K562 (cell line): ENCODE measurements around the gene TLDC2. TPM values are rescaled to one million over a fixed set of nuclear protein-coding genes. Genes with fewer than 3 reads are reported as not detected.

Source experiments
- ATAC-seq: fragments of 200-7000 bp; cut with Tn5 transposase; 3 replicates; pipeline ENCODE4 v1.9.1; 2020; ENCODE audit warnings: moderate library complexity
- BruUV-seq: library from RNA; stranded (reverse); fragments of 400-500 nt; replicated peaks from 2 replicates; lab custom pipeline; 2021; lab: Mats Ljungman, UMichigan
- CTCF ChIA-PET: fragments of 300-600 bp; formaldehyde crosslinking; extraction: SDS; loops from one replicate; lab custom pipeline; 2021; ENCODE audit warnings: low intra/inter-chr PET ratio; lab: Yijun Ruan, JAX
- POLR2A ChIA-PET: fragments of 300-600, 350-650 bp; sonication (Branson Sonifier 250); formaldehyde crosslinking; extraction: SDS; loops from one replicate; lab custom pipeline; 2021; ENCODE audit warnings: antibody characterized with exemption, inconsistent platforms; lab: Yijun Ruan, JAX
- DNase-seq, 4 experiments: peaks; one replicate each; pipeline versions ENCODE4 v3.0.0 to v3.0.0-alpha.2; 2011 to 2018; ENCODE audit warnings: low spot score in 3 of 4, mixed read lengths in 3 of 4; ENCODE audit errors: extremely low read depth in 1 of 4
- FAIRE-seq: peaks from 2 replicates; lab custom pipeline; 2011; peaks lifted over from hg19 to GRCh38; lab: Jason Lieb, UNC
- H2AFZ ChIP-seq: 2 replicates; pipeline ENCODE4 v1.6.0; 2011; ENCODE audit warnings: low read depth, low read length, control low read depth, inconsistent platforms
- H3K27ac ChIP-seq: fragments of 200-600 bp; 3 replicates; pipeline ENCODE4 v1.8.0; 2011; ENCODE audit warnings: low read depth, mild to moderate bottlenecking, control low read depth, inconsistent platforms, low read length, moderate library complexity, mixed read lengths; ENCODE audit errors: extremely low read depth
- H3K27me3 ChIP-seq, 2 experiments: fragments of 300-600 bp in 1 of 2; 2 replicates in 1 of 2; 3 replicates in 1 of 2; pipeline versions ENCODE4 v1.6.0 to v1.8.0; 2011; ENCODE audit warnings: inconsistent platforms in 2 of 2, low read length in 2 of 2, mild to moderate bottlenecking in 1 of 2, mixed read lengths in 1 of 2, moderate library complexity in 1 of 2; ENCODE audit not compliant: control insufficient read depth in 2 of 2, insufficient read depth in 2 of 2
- H3K36me3 ChIP-seq: fragments of 300-600 bp; 3 replicates; pipeline ENCODE4 v1.8.0; 2011; ENCODE audit warnings: mild to moderate bottlenecking, low read length, inconsistent platforms; ENCODE audit not compliant: control insufficient read depth, insufficient read depth
- H3K4me1 ChIP-seq, 2 experiments: fragments of 200-600 bp in 1 of 2; replicated peaks in 1 of 2; 2 replicates in 1 of 2; 3 replicates in 1 of 2; pipeline versions ENCODE4 v1.5.1 to v1.8.0; 2011; ENCODE audit warnings: inconsistent platforms in 2 of 2, low read length in 2 of 2, mild to moderate bottlenecking in 1 of 2, mixed read lengths in 1 of 2, moderate library complexity in 1 of 2; ENCODE audit not compliant: control insufficient read depth in 2 of 2, insufficient read depth in 2 of 2
- H3K4me2 ChIP-seq: 2 replicates; pipeline ENCODE4 v1.6.1; 2011; ENCODE audit warnings: low read length, control low read depth, inconsistent platforms, mixed read lengths; ENCODE audit not compliant: insufficient read depth
- H3K4me3 ChIP-seq: fragments of 200-600 bp; sonication (generic), shearing (Covaris generic); 2 replicates; pipeline ENCODE4 v1.5.1; 2016; ENCODE audit warnings: control low read depth, inconsistent platforms
- H3K79me2 ChIP-seq: fragments of 200-600 bp; 3 replicates; pipeline ENCODE4 v1.8.0; 2011; ENCODE audit warnings: low read length, inconsistent platforms; ENCODE audit not compliant: control insufficient read depth, insufficient read depth
- H3K9ac ChIP-seq, 2 experiments: 2 replicates each; pipeline versions ENCODE4 v1.6.0 to v1.6.1; 2011; ENCODE audit warnings: low read depth in 2 of 2, low read length in 2 of 2, control low read depth in 1 of 2, inconsistent platforms in 1 of 2, mild to moderate bottlenecking in 1 of 2, mixed read lengths in 1 of 2; ENCODE audit not compliant: insufficient read depth in 1 of 2
- H3K9me1 ChIP-seq: one replicate; pipeline ENCODE4 v1.6.0; 2011; ENCODE audit warnings: inconsistent platforms, mild to moderate bottlenecking, low read length, moderate library complexity; ENCODE audit not compliant: control insufficient read depth, insufficient read depth
- H3K9me3 ChIP-seq: replicated peaks from 2 replicates; pipeline ENCODE4 v1.5.1; 2011; ENCODE audit warnings: low read depth, low read length, inconsistent platforms; ENCODE audit not compliant: control insufficient read depth, insufficient read depth
- H4K20me1 ChIP-seq: replicated peaks from 2 replicates; pipeline ENCODE4 v1.6.1; 2011; ENCODE audit warnings: low read length, inconsistent platforms, mixed read lengths; ENCODE audit not compliant: control insufficient read depth, insufficient read depth
- AFF1 ChIP-seq, 2 experiments: fragments of 450-650 bp; IDR thresholded peaks; 2 replicates each; pipeline ENCODE4 v1.6.1; 2018; ENCODE audit warnings: mild to moderate bottlenecking in 2 of 2, low read depth in 1 of 2; ENCODE audit not compliant: partially characterized antibody in 2 of 2
- CREB5 ChIP-seq: fragments of 250-450 bp; sonication (Bioruptor Pico); IDR thresholded peaks from 2 replicates; pipeline ENCODE4 v1.5.0; 2020; ENCODE audit warnings: mild to moderate bottlenecking
- GTF2F1 ChIP-seq: IDR thresholded peaks from 2 replicates; pipeline ENCODE4 v1.6.1; 2011; ENCODE audit warnings: low read depth, low read length, improper control_type of control experiment
- KAT2B ChIP-seq: IDR thresholded peaks from one replicate; pipeline ENCODE4 v1.6.1; 2012; ENCODE audit warnings: low read depth, mild to moderate bottlenecking, control low read depth, inconsistent platforms, low read length, moderate library complexity
- KDM4B ChIP-seq, 2 experiments: fragments of 450-650 bp in 1 of 2; sonication (generic) in 1 of 2; IDR thresholded peaks; 2 replicates each; pipeline ENCODE4 v1.6.1; 2016 to 2017; ENCODE audit warnings: borderline replicate concordance in 2 of 2, antibody characterized with exemption in 1 of 2, low read depth in 1 of 2, mild to moderate bottlenecking in 1 of 2
- SREBF2 ChIP-seq: sonication (generic); formaldehyde crosslinking; IDR thresholded peaks from 2 replicates; pipeline ENCODE4 v1.4.0; 2020; ENCODE audit warnings: mild to moderate bottlenecking, missing genetic modification reagents
- TSC22D4 ChIP-seq: fragments of 450-650 bp; IDR thresholded peaks from 2 replicates; pipeline ENCODE4 v1.6.1; 2016; ENCODE audit warnings: missing genetic modification characterization, missing biosample characterization, control low read depth
- ZBTB17 ChIP-seq: fragments of 450-650 bp; formaldehyde crosslinking; IDR thresholded peaks from 2 replicates; pipeline ENCODE4 v1.4.0; 2020; ENCODE audit warnings: mild to moderate bottlenecking
- WGBS: fragments of 100-300 bp; shearing (Covaris generic); methylation state at CpG from one replicate; pipeline ENCODE4 v1.1.6; 2016; ENCODE audit warnings: low coverage, mixed read lengths; ENCODE audit not compliant: insufficient coverage; ENCODE audit errors: missing lambda C conversion rate; 5-methylcytosine and 5-hydroxymethylcytosine counted together
- in situ Hi-C: fragments of 300-500 bp; cut with MboI; formaldehyde crosslinking; loops from 4 replicates; pipeline ENCODE4 v1.15.0; 2018; ENCODE audit warnings: inconsistent platforms, mixed read lengths
- intact Hi-C: fragments of 100-400 bp; cut with micrococcal nuclease; formaldehyde crosslinking; loops from 2 replicates; pipeline ENCODE4 v1.14.2; 2022
- polyA plus RNA-seq, 8 experiments: library from polyadenylated mRNA; depleted of rRNA in 4 of 8; stranded (reverse) in 5 of 8; unstranded in 3 of 8; fragments of >200 nt; fragmentation: Nextera tagmentation in 2 of 8; fragmentation: Illumina TruSeq in 1 of 8; extraction: Ambion mirVana in 2 of 8; extraction: Trizol in 1 of 8; gene quantifications; 2 replicates each; pipeline versions ENCODE4 v1.2.1 to v1.2.3, GENCODE V29; 2011 to 2014; ENCODE audit warnings: inconsistent platforms in 1 of 8, missing spikeins in 1 of 8
- total RNA-seq, 7 experiments: library from RNA; depleted of rRNA in 6 of 7; stranded (reverse); fragments of >200 nt in 6 of 7; fragmentation: Illumina TruSeq in 2 of 7; extraction: Trizol in 2 of 7; gene quantifications; 2 replicates each; pipeline versions ENCODE4 v1.2.1 to v1.2.3, GENCODE V29; 2011 to 2021; ENCODE audit warnings: low replicate concordance in 1 of 7
- TF ChIP-seq, protein P1 (sequence below): sonication (generic); formaldehyde crosslinking; IDR thresholded peaks from 2 replicates; pipeline ENCODE4 v1.8.0; 2022; ENCODE audit warnings: mild to moderate bottlenecking, missing genetic modification reagents, borderline replicate concordance
- TF ChIP-seq, protein P2 (sequence below): fragments of 450-650 bp; IDR thresholded peaks from 2 replicates; pipeline ENCODE4 v1.6.1; 2018; ENCODE audit not compliant: partially characterized antibody

The TLDC2 gene
- total and polyA plus RNA-seq, 9 of the 15 experiments (the other 6 are each of a cell fraction or from before 2014, with no cell fraction given) = not detected

DNA sequence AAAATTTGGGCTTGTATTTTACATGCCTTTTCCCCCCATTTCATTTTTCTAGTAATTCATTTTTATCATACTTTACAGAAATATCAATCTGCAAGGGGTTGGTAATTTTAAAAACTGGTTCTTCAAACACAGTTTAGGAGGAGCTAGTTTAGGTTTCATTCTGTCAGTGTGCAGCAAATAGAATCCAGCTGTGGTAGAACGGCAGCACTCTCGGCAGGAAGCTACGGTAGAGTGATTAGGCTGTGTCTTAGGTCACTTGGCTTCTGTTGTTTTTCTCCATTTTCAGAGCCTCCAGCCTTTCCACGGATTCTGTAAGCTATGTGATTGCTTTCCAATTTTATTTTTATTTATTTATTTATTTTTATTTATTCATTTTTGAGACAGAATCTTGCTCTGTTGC lies 32.7 kb downstream of the TLDC2 start:
- ChIA-PET POLR2A (interaction anchor here (1.5 kb wide), 1 partner anchor 11 kb away, joined by 3 read pairs; no protein-coding TSS in a partner anchor), CTCF (no interaction called here)
- Histone ChIP-seq H3K4me2 (no peak overlapping the region), H3K36me3 (peaks cover 5% of the 10 kb centered on the region; the same call in 1 of the 3 replicates), H3K79me2 (no peaks in the 10 kb centered on the region), H3K9me1 (no peaks in the 10 kb centered on the region), H3K9me3 (no peaks in the 10 kb centered on the region), H3K27ac (no peak overlapping the region), H2AFZ (no peak overlapping the region), H3K9ac (no peak overlapping the region), H3K4me3 (no peak overlapping the region), H3K4me1 (no peaks in the 10 kb centered on the region), H3K27me3 (no peaks in the 10 kb centered on the region), H4K20me1 (no peaks in the 10 kb centered on the region)
- ATAC-seq (no peak), DNase-seq (no peak), FAIRE-seq (no peak)
- BruUV-seq = no TSS peak
- intact Hi-C loops (no loop called here), in situ Hi-C loops (no loop called here)
- 75% methylated on average over 4 of the region's 4 CpGs for WGBS
- TF ChIP-seq KAT2B (no peak), CREB5 (CRISPR knock-in tag) (no peak), SREBF2 (no peak), TSC22D4 (tag) (no peak), GTF2F1 (no peak), KDM4B (IDR thresholded peaks at IDR 0.05; ENCODE audit: borderline replicate concordance in 2 of 2, low read depth in 1 of 2) (no peak), ZBTB17 (CRISPR knock-in tag) (no peak), AFF1 (IDR thresholded peaks at IDR 0.05; ENCODE audit: low read depth in 1 of 2, partially characterized antibody in 2 of 2) (no peak)
- TF ChIP-seq, protein P1, sequence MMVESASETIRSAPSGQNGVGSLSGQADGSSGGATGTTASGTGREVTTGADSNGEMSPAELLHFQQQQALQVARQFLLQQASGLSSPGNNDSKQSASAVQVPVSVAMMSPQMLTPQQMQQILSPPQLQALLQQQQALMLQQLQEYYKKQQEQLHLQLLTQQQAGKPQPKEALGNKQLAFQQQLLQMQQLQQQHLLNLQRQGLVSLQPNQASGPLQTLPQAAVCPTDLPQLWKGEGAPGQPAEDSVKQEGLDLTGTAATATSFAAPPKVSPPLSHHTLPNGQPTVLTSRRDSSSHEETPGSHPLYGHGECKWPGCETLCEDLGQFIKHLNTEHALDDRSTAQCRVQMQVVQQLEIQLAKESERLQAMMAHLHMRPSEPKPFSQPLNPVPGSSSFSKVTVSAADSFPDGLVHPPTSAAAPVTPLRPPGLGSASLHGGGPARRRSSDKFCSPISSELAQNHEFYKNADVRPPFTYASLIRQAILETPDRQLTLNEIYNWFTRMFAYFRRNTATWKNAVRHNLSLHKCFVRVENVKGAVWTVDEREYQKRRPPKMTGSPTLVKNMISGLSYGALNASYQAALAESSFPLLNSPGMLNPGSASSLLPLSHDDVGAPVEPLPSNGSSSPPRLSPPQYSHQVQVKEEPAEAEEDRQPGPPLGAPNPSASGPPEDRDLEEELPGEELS (CRISPR knock-in tag) = no peak
- TF ChIP-seq, protein P2, sequence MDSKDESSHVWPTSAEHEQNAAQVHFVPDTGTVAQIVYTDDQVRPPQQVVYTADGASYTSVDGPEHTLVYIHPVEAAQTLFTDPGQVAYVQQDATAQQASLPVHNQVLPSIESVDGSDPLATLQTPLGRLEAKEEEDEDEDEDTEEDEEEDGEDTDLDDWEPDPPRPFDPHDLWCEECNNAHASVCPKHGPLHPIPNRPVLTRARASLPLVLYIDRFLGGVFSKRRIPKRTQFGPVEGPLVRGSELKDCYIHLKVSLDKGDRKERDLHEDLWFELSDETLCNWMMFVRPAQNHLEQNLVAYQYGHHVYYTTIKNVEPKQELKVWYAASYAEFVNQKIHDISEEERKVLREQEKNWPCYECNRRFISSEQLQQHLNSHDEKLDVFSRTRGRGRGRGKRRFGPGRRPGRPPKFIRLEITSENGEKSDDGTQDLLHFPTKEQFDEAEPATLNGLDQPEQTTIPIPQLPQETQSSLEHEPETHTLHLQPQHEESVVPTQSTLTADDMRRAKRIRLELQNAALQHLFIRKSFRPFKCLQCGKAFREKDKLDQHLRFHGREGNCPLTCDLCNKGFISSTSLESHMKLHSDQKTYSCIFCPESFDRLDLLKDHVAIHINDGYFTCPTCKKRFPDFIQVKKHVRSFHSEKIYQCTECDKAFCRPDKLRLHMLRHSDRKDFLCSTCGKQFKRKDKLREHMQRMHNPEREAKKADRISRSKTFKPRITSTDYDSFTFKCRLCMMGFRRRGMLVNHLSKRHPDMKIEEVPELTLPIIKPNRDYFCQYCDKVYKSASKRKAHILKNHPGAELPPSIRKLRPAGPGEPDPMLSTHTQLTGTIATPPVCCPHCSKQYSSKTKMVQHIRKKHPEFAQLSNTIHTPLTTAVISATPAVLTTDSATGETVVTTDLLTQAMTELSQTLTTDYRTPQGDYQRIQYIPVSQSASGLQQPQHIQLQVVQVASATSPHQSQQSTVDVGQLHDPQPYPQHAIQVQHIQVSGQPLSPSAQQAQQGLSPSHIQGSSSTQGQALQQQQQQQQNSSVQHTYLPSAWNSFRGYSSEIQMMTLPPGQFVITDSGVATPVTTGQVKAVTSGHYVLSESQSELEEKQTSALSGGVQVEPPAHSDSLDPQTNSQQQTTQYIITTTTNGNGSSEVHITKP = no peak
